ENCODE results near the gene ARHGAP15.

Gene ARHGAP15

GRCh38 chr2:143254110-143254509, 124.9 kb downstream of the ARHGAP15 start:
- Histone ChIP-seq H3K4me2 (ENCODE audit: low read length) (no peak overlapping the region), H4K20me1 (ENCODE audit: control insufficient read depth, insufficient read depth, low read depth, low read length) (no peaks in the 10 kb centered on the region)

GRCh38 chr2:143255086-143255485, 125.9 kb downstream of the ARHGAP15 start:
- peaks cover 13% of the 10 kb centered on the region for H3K4me1 ChIP-seq (ENCODE audit: control insufficient read depth, low read length)
- H3K4me3 ChIP-seq (ENCODE audit: low read length) = no peak overlapping the region
- H3K9me3 ChIP-seq (ENCODE audit: control insufficient read depth, insufficient read depth, low read length) = no peaks in the 10 kb centered on the region
- peaks cover 4% of the 10 kb centered on the region for H3K36me3 ChIP-seq (ENCODE audit: control insufficient read depth, low read length)
- no peaks in the 10 kb centered on the region for H3K9me2 ChIP-seq (replicated peaks; ENCODE audit: control insufficient read depth, low read length)
- H3K79me2 ChIP-seq (ENCODE audit: control insufficient read depth, low read length) = no peaks in the 10 kb centered on the region
- H3F3A ChIP-seq (ENCODE audit: control insufficient read depth, insufficient read depth) = 0 out of 2 replicates have a peak, but pooled peaks cover 3% of the 10 kb centered on the region
- no peak overlapping the region for H3K4me2 ChIP-seq (ENCODE audit: low read length)
- no peaks in the 10 kb centered on the region for H3K27me3 ChIP-seq (ENCODE audit: control insufficient read depth, low read length)
- H4K20me1 ChIP-seq (ENCODE audit: control insufficient read depth, insufficient read depth, low read depth, low read length) = no peaks in the 10 kb centered on the region
- H3K27ac ChIP-seq (ENCODE audit: low read depth, low read length) = no peak overlapping the region
- no peak for TF ChIP-seq EZH2phosphoT487 (IDR thresholded peaks at IDR 0.05; ENCODE audit: borderline replicate concordance, low read length)
- no peak for TF ChIP-seq CTCF (IDR thresholded peaks at IDR 0.05; ENCODE audit: low read depth, low read length, poor library complexity, severe bottlenecking)

More at GRCh38 chr2:143254110-143254509, 124.9 kb downstream of the ARHGAP15 start:
- no peaks in the 10 kb centered on the region for H3K79me2 ChIP-seq (ENCODE audit: control insufficient read depth, low read length)
- H3K27me3 ChIP-seq (ENCODE audit: control insufficient read depth, low read length) = no peaks in the 10 kb centered on the region
- no peak overlapping the region for H3K27ac ChIP-seq (ENCODE audit: low read depth, low read length)
- peaks cover 8% of the 10 kb centered on the region for H3K4me1 ChIP-seq (ENCODE audit: control insufficient read depth, low read length)
- no peaks in the 10 kb centered on the region for H3K9me2 ChIP-seq (replicated peaks; ENCODE audit: control insufficient read depth, low read length)
- no peaks in the 10 kb centered on the region for H3F3A ChIP-seq (ENCODE audit: control insufficient read depth, insufficient read depth)
- H3K4me3 ChIP-seq (ENCODE audit: low read length) = no peak overlapping the region
- no peak for TF ChIP-seq EZH2phosphoT487 (IDR thresholded peaks at IDR 0.05; ENCODE audit: borderline replicate concordance, low read length)
- TF ChIP-seq CTCF (IDR thresholded peaks at IDR 0.05; ENCODE audit: low read depth, low read length, poor library complexity, severe bottlenecking) = no peak
- no peaks in the 10 kb centered on the region for H3K9me3 ChIP-seq (ENCODE audit: control insufficient read depth, insufficient read depth, low read length)
- peaks cover 4% of the 10 kb centered on the region for H3K36me3 ChIP-seq (ENCODE audit: control insufficient read depth, low read length)

DNA sequence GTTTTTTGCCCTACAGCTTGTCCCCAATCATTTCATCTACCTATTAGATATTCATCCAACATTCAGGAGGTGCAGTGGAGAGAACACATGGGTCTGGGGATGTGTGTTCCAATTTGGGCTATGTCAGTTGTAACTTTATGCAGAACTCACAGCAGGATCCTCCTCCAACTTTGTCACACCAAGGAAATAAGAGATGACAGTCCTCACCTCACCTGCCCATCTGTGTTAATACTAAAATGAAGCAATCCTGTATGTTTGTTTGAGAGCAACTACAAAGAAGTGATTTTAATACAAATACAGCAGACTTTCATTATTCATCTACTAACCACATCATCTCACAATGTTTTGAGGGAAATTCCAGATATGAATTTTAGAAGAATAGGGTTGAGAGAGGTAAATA, 126.7 kb downstream of the ARHGAP15 start:
- Histone ChIP-seq H3K9me2 (replicated peaks; ENCODE audit: control insufficient read depth, low read length) (no peaks in the 10 kb centered on the region), H3K4me3 (ENCODE audit: low read length) (no peak overlapping the region), H3K27me3 (ENCODE audit: control insufficient read depth, low read length) (no peaks in the 10 kb centered on the region), H4K20me1 (ENCODE audit: control insufficient read depth, insufficient read depth, low read depth, low read length) (no peaks in the 10 kb centered on the region), H3K79me2 (ENCODE audit: control insufficient read depth, low read length) (no peaks in the 10 kb centered on the region), H3F3A (ENCODE audit: control insufficient read depth, insufficient read depth) (0 out of 2 replicates have a peak, but pooled peaks cover 3% of the 10 kb centered on the region), H3K4me2 (ENCODE audit: low read length) (no peak overlapping the region), H3K36me3 (ENCODE audit: control insufficient read depth, low read length) (no peaks in the 10 kb centered on the region), H3K9me3 (ENCODE audit: control insufficient read depth, insufficient read depth, low read length) (no peaks in the 10 kb centered on the region), H3K27ac (ENCODE audit: low read depth, low read length) (no peak overlapping the region), H3K4me1 (ENCODE audit: control insufficient read depth, low read length) (peaks cover 13% of the 10 kb centered on the region)
- TF ChIP-seq EZH2phosphoT487 (IDR thresholded peaks at IDR 0.05; ENCODE audit: borderline replicate concordance, low read length) (no peak), CTCF (IDR thresholded peaks at IDR 0.05; ENCODE audit: low read depth, low read length, poor library complexity, severe bottlenecking) (no peak)
